Cardiac fibroblast (primary cell): Measurements from ENCODE around the gene PLPP7.

Source experiments
- DNase-seq, 2 donors: peaks; one replicate each; pipeline versions ENCODE4 v3.0.0 to v3.0.0-alpha.2; 2010; ENCODE audit warnings: low read depth in 2 of 2
- H3K4me3 ChIP-seq, 2 donors: replicated peaks in 1 of 2; 1 replicate in 1 of 2; 2 replicates in 1 of 2; pipeline ENCODE4 v1.5.1; 2011; ENCODE audit warnings: low read depth in 2 of 2, low read length in 2 of 2, mild to moderate bottlenecking in 2 of 2, moderate library complexity in 1 of 2
- TF ChIP-seq, protein P1 (sequence below): IDR thresholded peaks from one replicate; pipeline ENCODE4 v1.5.1; 2011; ENCODE audit warnings: low read depth, mild to moderate bottlenecking, low read length, inconsistent platforms

Gene PLPP7

DNA sequence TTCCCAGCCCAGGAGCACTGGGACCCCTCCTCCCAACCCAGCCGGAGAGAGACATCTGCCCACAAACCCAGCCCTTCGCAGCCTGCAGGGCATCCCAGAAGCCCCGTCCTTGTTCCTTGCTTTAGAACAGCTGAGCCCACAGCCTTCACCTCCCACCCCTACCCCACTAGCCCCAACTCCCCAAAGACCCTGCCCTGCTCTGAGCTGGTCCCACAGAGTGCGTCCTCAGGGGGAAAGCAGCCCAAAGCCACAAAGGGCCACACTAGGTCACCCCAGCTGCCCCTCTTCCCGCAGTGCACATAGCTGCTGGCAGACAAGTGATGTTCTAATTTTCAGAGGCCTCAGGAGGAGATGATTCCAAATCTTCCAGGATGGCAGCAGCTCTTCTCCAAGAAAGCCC, 8.8 kb downstream of the PLPP7 start:
- TF ChIP-seq, protein P1, sequence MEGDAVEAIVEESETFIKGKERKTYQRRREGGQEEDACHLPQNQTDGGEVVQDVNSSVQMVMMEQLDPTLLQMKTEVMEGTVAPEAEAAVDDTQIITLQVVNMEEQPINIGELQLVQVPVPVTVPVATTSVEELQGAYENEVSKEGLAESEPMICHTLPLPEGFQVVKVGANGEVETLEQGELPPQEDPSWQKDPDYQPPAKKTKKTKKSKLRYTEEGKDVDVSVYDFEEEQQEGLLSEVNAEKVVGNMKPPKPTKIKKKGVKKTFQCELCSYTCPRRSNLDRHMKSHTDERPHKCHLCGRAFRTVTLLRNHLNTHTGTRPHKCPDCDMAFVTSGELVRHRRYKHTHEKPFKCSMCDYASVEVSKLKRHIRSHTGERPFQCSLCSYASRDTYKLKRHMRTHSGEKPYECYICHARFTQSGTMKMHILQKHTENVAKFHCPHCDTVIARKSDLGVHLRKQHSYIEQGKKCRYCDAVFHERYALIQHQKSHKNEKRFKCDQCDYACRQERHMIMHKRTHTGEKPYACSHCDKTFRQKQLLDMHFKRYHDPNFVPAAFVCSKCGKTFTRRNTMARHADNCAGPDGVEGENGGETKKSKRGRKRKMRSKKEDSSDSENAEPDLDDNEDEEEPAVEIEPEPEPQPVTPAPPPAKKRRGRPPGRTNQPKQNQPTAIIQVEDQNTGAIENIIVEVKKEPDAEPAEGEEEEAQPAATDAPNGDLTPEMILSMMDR, result no peak
- DNase-seq, result no peak

GRCh38 chr9:131298816-131299215, 9.3 kb downstream of the PLPP7 start:
- H3K4me3 ChIP-seq, result no peak overlapping the region
- TF ChIP-seq, protein P1, result no peak
- no peak for DNase-seq

More for the DNA sequence above, 8.8 kb downstream of the PLPP7 start:
- no peak overlapping the region for H3K4me3 ChIP-seq

DNA sequence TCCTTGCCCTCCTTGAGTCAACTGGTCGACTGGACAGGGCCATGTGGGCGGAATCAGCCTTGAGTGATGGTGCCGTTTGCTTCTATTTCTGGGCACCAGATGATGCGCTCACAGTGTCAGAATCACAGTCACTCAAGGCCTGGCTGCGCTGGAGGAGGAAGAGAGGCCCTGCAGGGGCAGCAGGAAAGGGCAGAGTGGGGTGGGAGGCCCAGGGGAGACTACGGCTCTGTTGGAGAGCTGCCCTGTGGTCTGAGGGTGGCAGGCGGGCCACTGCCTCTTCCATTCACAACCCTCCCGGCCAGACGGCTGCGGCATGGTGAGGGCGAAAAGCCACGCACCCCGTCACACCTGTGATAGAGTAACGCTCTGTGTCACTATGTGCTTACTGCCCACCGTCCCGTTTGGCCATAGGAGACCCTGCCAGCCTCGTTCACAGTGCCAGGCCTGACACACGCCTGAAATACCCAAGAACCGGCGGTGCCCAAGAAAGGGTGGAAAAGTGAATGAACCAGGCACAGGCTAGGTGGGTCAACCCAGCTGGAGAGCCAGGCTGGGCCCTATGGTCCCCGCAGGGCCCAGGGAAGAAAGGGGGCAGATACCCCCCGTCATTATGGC, 9.9 kb downstream of the PLPP7 start:
- DNase-seq, result no peak
- H3K4me3 ChIP-seq, result no peak overlapping the region
- TF ChIP-seq, protein P1, result no peak

DNA sequence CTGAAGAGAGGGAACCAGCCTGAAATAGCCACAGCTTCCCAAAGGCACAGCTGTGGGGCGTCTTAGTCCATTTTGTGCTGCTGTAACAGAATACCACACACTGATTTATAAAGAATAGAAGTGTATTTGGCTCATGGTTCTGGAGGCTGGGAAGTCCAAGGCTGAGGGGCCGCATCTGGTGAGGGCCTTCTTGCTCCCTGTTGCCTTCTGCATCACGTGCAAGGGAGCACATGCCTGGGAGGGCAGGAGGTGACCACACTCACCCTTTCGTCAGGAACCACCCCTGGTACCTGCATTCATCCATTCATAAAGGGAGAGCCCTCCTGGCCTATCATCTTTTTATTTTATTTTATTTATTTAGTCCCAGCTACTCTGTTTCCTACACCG, 10.4 kb downstream of the PLPP7 start:
- no peak for DNase-seq
- TF ChIP-seq, protein P1, result no peak
- H3K4me3 ChIP-seq, result no peak overlapping the region

DNA sequence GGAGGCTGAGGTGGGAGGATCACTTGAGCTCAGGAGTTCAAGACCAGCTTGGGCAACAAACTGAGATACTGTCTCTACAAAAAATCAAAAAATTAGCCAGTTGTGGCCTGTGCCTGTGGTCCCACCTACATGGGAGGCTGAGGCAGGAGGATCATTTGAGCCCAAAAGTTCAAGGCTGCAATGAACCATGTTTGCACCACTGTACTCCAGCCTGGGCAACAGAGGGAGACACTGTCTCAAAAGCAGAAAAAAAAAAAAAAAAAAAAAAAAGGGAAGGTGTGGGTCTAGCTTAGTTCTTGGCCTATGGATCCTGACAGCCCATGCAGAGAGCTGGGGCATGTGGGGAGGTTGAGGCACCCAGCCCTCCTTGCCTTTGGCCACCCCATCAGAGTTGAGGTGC, 10.9 kb downstream of the PLPP7 start:
- TF ChIP-seq, protein P1, result no peak
- DNase-seq, result no peak
- H3K4me3 ChIP-seq, result no peak overlapping the region

DNA sequence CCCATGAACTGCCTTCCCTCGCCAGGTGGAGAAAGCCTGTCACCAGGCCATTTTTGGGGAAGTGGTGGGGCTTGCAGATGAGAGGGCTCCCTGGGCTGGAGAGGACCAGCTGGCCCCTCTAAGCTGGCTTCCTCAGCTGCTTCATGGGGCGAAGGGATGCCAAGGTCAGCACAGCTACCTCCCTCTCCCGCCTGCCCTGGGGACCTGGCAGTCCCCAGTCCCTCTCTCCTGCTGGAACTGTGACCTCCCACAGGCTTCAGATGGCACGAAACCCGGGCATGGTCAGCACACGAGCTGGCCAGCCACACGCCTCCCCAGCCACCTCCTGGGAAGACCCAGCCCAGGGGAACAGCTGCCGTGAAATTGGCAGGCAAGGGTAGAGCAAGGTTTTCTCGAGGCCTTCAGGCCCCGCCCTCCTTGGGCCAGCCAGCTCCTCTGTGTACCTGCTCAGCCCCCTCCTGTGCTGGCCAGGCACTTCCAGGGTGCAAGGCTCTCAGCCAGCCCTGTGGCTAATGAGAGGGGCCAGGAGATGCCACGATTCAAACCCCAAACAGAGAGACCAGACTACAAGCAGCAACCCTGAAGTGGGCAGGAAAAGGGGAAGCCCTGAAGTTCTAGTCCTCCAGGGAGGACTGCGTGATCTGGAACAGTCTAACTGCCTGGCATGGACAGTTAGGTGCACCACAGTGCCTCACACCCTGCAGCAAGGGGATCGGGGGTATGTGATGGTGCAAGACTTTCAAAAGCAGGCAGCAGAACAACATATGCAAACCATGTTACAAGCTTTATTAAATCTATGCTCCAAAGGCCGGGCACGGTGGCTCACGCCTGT, 12.9 kb downstream of the PLPP7 start:
- TF ChIP-seq, protein P1, result no peak
- H3K4me3 ChIP-seq, result no peak overlapping the region
- DNase-seq, result no peak
